Thoracic aorta (tissue), 2 donors: ENCODE measurements around the gene YOD1. TPM values are rescaled to one million over a fixed set of nuclear protein-coding genes. Genes with fewer than 3 reads are reported as not detected.
A peak's percentile ranks its signal among the peaks of the same experiment; 100 is the strongest.

Experiments
- ATAC-seq: fragments of 150-250 bp; one replicate; pipeline ENCODE4 v1.8.0; 2017; ENCODE audit warnings: low read depth; ENCODE audit not compliant: insufficient number of reproducible peaks, low FRiP score
- DNase-seq: peaks from one replicate; pipeline ENCODE4 v3.0.0-alpha.2; 2020; ENCODE audit warnings: low spot score
- H3K27ac ChIP-seq, 2 donors: fragments of 200-600 bp; sonication (generic); 1 replicate in 1 of 2; 2 replicates in 1 of 2; pipeline ENCODE4 v1.5.1; 2016; ENCODE audit warnings: mild to moderate bottlenecking in 2 of 2, moderate library complexity in 2 of 2
- H3K27me3 ChIP-seq: fragments of 200-600 bp; sonication (generic); replicated peaks from 2 replicates; pipeline ENCODE4 v1.6.0; 2016; ENCODE audit warnings: mild to moderate bottlenecking; ENCODE audit not compliant: insufficient read depth
- H3K36me3 ChIP-seq: fragments of 200-600 bp; sonication (generic); one replicate; pipeline ENCODE4 v1.5.1; 2016
- H3K4me1 ChIP-seq, 2 donors: fragments of 200-600 bp; sonication (generic); 1 replicate in 1 of 2; 2 replicates in 1 of 2; pipeline versions ENCODE4 v1.5.1 to v1.6.0; 2016; ENCODE audit warnings: low read depth in 2 of 2, mild to moderate bottlenecking in 1 of 2; ENCODE audit not compliant: control insufficient read depth in 1 of 2
- H3K4me3 ChIP-seq: fragments of 200-600 bp; sonication (generic); 2 replicates; pipeline ENCODE4 v1.5.1; 2016; ENCODE audit warnings: mild to moderate bottlenecking
- H3K9me3 ChIP-seq: fragments of 200-600 bp; sonication (generic); 2 replicates; pipeline ENCODE4 v1.5.1; 2016
- total RNA-seq, 2 donors: library from RNA; depleted of rRNA; stranded (reverse); fragments of >200 nt; gene quantifications; one replicate each; pipeline versions ENCODE4 v1.1.0 to v1.2.3, GENCODE V29; 2016
- TF ChIP-seq, protein P1 (sequence below): fragments of 200-600 bp; sonication (generic); IDR thresholded peaks from one replicate; pipeline ENCODE4 v1.5.1; 2019; ENCODE audit warnings: antibody characterized with exemption

The YOD1 gene
- total RNA-seq, 2 donors from 2014 or later, result 3.8 to 8.4 TPM

DNA sequence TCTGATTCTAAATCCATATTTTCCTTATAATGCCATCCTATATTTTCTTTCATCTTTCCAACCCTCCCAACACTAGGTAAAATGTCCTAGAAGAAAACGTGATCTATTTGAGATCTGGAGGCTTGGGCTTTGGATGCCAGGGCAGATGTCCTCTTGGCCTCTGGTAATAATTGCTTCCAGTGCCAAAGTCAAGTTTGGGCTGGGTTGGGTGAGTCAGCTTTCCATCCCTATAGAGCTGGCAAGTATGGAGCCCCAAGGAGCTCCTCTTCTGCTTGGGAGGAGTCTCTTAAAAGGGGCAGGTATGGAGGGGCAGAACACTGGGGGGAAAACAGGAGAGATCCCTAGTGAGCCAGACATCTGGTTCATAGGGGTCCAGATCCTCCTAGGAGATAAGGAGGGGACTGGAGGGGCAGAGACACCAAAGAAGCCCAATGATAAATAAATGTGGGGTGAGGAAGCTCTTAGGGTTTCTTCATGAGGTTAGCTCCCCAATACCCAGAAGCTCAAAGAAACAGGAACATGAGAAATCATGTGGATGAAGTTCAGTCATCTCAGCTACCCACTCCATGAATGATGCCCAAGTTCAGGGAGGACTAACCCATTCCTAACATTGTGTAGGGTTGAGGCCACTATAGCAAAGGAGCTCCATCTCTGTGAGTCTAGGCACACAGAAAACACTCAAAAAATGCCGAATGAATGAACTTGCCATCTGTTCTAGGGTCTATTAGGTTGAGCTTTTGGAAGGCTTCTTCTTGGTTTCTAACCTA, 21.9 kb downstream of the YOD1 start:
- no peaks in the 10 kb centered on the region for H3K36me3 ChIP-seq
- H3K9me3 ChIP-seq, result no peaks in the 10 kb centered on the region
- no peak overlapping the region for H3K27ac ChIP-seq
- no peak overlapping the region for H3K4me3 ChIP-seq
- peaks cover 17 to 25% of the 10 kb centered on the region in 2 donors for H3K4me1 ChIP-seq
- ATAC-seq (no peak), DNase-seq (no peak)
- H3K27me3 ChIP-seq, result no peaks in the 10 kb centered on the region
- TF ChIP-seq, protein P1, sequence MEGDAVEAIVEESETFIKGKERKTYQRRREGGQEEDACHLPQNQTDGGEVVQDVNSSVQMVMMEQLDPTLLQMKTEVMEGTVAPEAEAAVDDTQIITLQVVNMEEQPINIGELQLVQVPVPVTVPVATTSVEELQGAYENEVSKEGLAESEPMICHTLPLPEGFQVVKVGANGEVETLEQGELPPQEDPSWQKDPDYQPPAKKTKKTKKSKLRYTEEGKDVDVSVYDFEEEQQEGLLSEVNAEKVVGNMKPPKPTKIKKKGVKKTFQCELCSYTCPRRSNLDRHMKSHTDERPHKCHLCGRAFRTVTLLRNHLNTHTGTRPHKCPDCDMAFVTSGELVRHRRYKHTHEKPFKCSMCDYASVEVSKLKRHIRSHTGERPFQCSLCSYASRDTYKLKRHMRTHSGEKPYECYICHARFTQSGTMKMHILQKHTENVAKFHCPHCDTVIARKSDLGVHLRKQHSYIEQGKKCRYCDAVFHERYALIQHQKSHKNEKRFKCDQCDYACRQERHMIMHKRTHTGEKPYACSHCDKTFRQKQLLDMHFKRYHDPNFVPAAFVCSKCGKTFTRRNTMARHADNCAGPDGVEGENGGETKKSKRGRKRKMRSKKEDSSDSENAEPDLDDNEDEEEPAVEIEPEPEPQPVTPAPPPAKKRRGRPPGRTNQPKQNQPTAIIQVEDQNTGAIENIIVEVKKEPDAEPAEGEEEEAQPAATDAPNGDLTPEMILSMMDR, result no peak

DNA sequence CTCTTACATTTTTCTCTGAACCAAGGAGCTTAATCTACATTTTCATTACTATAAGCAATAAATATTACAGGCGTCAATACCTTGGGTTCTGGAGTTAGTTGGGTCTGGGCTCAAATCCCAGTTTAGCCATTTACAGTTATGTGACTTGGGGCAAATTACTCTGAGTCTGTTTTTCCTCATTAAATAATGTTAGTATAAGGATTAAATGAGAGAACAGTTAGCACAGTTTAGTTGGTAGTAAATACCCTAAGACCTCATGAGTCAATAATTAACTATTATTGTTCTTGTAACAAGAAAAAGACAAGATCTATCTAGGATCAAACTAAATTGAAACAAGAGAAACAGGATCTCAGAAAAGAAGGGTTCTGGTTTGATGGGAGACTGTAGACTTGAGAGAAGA, 23.1 kb downstream of the YOD1 start:
- ATAC-seq (no peak), DNase-seq (no peak)
- Histone ChIP-seq H3K27ac (no peak overlapping the region), H3K27me3 (no peaks in the 10 kb centered on the region), H3K36me3 (no peaks in the 10 kb centered on the region), H3K9me3 (no peaks in the 10 kb centered on the region), H3K4me1 (peaks cover 17 to 28% of the 10 kb centered on the region in 2 donors), H3K4me3 (no peak overlapping the region)
- TF ChIP-seq, protein P1, result no peak

DNA sequence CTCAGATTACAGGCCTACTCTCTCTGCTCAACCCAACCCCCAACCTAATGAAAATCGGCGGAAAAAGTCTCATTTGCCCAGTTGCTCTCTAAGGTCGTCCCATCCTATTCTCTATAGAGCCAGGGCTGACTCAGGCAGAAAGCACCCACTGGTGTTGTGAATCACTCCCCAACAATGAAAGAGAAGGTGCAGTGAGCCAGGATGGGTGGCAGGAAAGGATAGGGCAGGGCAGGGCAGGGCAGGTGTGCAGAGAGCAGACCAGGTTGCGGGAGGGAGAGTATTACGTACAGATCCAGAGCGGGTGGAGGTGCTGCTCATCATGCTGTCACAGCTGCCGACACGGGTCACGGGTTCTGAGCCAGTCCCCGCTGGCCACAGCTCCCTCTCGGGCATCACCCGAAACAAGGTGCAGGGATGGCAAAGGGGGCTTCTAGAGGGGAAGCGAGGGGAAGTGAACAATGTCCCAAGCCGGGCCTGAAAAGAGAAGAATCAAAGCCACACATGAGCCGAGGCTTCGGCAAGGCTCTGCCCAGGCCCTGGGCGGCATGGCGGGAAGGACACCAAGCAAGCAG, 23.7 kb downstream of the YOD1 start:
- Histone ChIP-seq H3K36me3 (no peaks in the 10 kb centered on the region), H3K9me3 (no peaks in the 10 kb centered on the region), H3K4me3 (no peak overlapping the region), H3K27ac (no peak overlapping the region), H3K27me3 (no peaks in the 10 kb centered on the region), H3K4me1 (peaks cover 17 to 28% of the 10 kb centered on the region in 2 donors)
- ATAC-seq, result no peak
- DNase-seq, result no peak
- TF ChIP-seq, protein P1, result no peak

DNA sequence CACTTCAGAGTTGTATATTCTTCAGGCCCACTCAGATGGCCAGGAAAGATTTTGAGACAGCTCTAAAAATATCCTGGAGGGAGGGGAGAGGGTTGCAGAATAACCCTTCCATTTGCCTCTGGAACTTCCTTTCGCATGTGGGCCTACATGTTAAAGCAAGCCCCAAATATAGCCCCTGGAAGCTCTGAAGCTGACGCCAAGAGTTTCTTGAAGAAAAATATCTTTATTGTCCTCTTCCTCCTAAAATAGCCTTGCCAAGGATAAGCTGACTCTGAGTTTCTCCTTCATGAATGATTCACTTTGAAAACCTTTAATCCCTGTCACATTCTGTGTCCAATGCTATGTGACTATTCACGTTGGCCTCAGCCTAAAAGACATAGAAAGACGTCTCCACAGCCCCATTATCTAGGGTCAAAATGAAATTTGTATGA, 24.9 kb downstream of the YOD1 start:
- Histone ChIP-seq H3K27me3 (no peaks in the 10 kb centered on the region), H3K4me1 (peaks cover 17 to 28% of the 10 kb centered on the region in 2 donors), H3K9me3 (no peaks in the 10 kb centered on the region), H3K36me3 (no peaks in the 10 kb centered on the region), H3K27ac (peak overlapping the region; percentile 48 to 61), H3K4me3 (no peak overlapping the region)
- TF ChIP-seq, protein P1, result no peak
- DNase-seq, result no peak
- ATAC-seq, result no peak

DNA sequence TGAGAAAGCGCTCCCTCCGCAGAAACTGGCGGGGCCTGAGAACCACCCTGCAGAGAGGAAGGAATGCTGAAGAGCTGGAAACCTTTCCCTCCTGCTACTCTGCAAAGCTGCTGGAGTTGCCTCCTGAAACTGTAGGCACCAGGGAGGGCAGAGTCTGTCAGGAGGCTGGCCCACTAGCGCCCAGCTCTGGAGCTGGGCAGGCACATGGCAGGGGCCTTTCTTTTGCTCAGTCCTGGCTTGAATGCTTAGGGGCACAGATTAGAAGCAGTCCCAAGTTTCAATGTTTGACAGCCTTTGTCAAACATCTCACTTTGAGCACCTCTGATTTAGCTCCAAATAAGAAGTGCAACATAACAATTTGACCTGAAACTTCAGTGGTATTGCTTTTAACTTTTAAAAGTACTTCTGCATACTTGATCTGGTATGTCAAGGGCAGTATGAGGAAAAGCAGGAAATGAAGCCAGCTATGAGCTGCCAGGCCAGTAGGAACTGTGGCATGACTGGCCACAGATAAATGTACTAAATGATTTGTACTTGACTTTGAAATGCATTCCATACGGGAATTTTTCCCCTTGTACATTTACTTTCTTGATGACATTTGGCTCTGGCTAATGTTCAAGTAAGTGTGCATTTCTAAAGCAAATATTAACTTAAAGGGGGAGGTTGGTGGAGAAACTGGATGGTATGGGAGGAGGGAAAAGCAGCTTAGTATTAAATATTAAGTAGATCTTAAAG, 25.7 kb downstream of the YOD1 start:
- H3K4me1 ChIP-seq, result peaks cover 17 to 28% of the 10 kb centered on the region in 2 donors

More for the DNA sequence above, 25.7 kb downstream of the YOD1 start:
- Histone ChIP-seq H3K27ac (peak overlapping the region; percentile 48 to 61), H3K4me3 (no peak overlapping the region), H3K9me3 (no peaks in the 10 kb centered on the region), H3K36me3 (no peaks in the 10 kb centered on the region), H3K27me3 (no peaks in the 10 kb centered on the region)
- DNase-seq, result no peak
- no peak for ATAC-seq
- TF ChIP-seq, protein P1, result no peak
